ENCODE data around the gene STAT1.

Gene STAT1

GRCh38 chr2:190976521-190976920 lies 37.5 kb downstream of the STAT1 start:
- Histone ChIP-seq H3K9ac (ENCODE audit: low read depth in 1 of 2, low read length in 2 of 2) (no peak overlapping the region), H3K4me1 (ENCODE audit: control insufficient read depth in 2 of 2, insufficient read depth in 2 of 2, low read length in 2 of 2) (no peaks in the 10 kb centered on the region), H3K27ac (ENCODE audit: low read depth in 2 of 2, low read length in 2 of 2) (no peak overlapping the region), H3K36me3 (ENCODE audit: control insufficient read depth in 2 of 2, insufficient read depth in 2 of 2, low read length in 2 of 2) (peaks cover 87 to 89% of the 10 kb centered on the region in 2 donors), H3K9me3 (ENCODE audit: control insufficient read depth in 2 of 2, low read length in 2 of 2) (no peaks in the 10 kb centered on the region), H3K4me3 (ENCODE audit: low read length in 2 of 2) (no peak overlapping the region), H3K27me3 (ENCODE audit: control insufficient read depth in 2 of 2, insufficient read depth in 2 of 2, low read length in 2 of 2) (no peaks in the 10 kb centered on the region)

DNA sequence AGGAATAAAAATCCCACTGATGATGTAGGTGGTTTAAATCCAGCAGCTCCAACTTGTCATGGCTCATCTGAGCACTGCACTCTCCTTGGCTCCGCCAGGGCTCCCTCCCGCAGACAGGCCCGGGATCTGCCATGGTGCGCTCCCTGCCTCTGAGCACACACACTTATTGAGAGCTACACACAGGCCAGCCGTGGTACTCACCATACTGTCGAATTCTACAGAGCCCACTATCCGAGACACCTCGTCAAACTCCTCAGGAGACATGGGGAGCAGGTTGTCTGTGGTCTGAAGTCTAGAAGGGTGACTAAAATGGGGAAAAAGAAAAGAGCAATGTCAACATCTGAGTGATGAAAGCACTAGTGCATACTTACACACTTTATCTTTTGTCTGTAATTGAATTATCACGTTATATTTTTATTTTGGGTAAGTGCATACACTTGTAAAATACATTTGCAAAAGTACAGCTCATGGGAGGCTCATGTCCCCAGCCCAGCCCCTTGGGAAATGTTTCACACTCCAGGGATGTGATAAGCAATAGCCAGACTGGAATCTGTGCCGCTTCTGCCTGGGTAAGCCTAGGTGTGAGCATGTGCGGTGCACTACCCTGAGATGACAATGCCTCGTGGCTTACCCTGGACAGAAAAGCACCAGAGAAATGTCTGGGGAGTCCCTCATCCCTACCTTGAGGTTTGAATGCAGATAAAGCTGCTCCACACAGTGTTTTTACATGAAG lies 39.2 kb downstream of the STAT1 start:
- Histone ChIP-seq H3K9ac (ENCODE audit: low read depth in 1 of 2, low read length in 2 of 2) (no peak overlapping the region), H3K27ac (ENCODE audit: low read depth in 2 of 2, low read length in 2 of 2) (no peak overlapping the region)

GRCh38 chr2:190973726-190974628 lies 40.0 kb downstream of the STAT1 start:
- no peak overlapping the region for H3K4me3 ChIP-seq (ENCODE audit: low read length in 2 of 2)
- H3K9ac ChIP-seq (ENCODE audit: low read depth in 1 of 2, low read length in 2 of 2): no peak overlapping the region
- no peaks in the 10 kb centered on the region for H3K27me3 ChIP-seq (ENCODE audit: control insufficient read depth in 2 of 2, insufficient read depth in 2 of 2, low read length in 2 of 2)
- peaks cover 85 to 87% of the 10 kb centered on the region in 2 donors for H3K36me3 ChIP-seq (ENCODE audit: control insufficient read depth in 2 of 2, insufficient read depth in 2 of 2, low read length in 2 of 2)
- no peaks in the 10 kb centered on the region for H3K9me3 ChIP-seq (ENCODE audit: control insufficient read depth in 2 of 2, low read length in 2 of 2)
- no peaks in the 10 kb centered on the region for H3K4me1 ChIP-seq (ENCODE audit: control insufficient read depth in 2 of 2, insufficient read depth in 2 of 2, low read length in 2 of 2)
- H3K27ac ChIP-seq (ENCODE audit: low read depth in 2 of 2, low read length in 2 of 2): no peak overlapping the region

More for the DNA sequence above, 39.2 kb downstream of the STAT1 start:
- no peaks in the 10 kb centered on the region for H3K4me1 ChIP-seq (ENCODE audit: control insufficient read depth in 2 of 2, insufficient read depth in 2 of 2, low read length in 2 of 2)
- no peaks in the 10 kb centered on the region for H3K27me3 ChIP-seq (ENCODE audit: control insufficient read depth in 2 of 2, insufficient read depth in 2 of 2, low read length in 2 of 2)
- no peaks in the 10 kb centered on the region for H3K9me3 ChIP-seq (ENCODE audit: control insufficient read depth in 2 of 2, low read length in 2 of 2)
- H3K4me3 ChIP-seq (ENCODE audit: low read length in 2 of 2): no peak overlapping the region
- H3K36me3 ChIP-seq (ENCODE audit: control insufficient read depth in 2 of 2, insufficient read depth in 2 of 2, low read length in 2 of 2): peaks cover 87 to 88% of the 10 kb centered on the region in 2 donors

DNA sequence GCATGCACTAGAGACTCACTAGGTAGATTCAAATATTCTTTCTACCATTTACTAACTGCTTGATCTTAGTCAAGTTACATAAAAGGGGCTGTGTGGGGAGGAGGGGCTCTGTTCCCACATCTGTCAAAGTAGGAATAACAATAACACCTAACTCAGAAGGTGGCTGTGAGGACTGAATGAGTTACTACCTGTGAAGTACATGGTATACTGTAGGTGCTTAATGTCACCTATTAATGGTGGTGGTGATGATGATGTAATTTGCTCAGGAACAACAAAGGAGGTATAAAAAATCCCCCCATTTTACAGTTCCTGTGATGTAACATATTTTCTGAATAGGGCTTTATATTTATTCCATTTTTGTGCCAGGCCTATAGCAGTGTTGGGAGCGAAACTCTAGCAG lies 40.7 kb downstream of the STAT1 start:
- H3K27me3 ChIP-seq (ENCODE audit: control insufficient read depth in 2 of 2, insufficient read depth in 2 of 2, low read length in 2 of 2): no peaks in the 10 kb centered on the region
- H3K36me3 ChIP-seq (ENCODE audit: control insufficient read depth in 2 of 2, insufficient read depth in 2 of 2, low read length in 2 of 2): peaks cover 81 to 82% of the 10 kb centered on the region in 2 donors
- H3K4me1 ChIP-seq (ENCODE audit: control insufficient read depth in 2 of 2, insufficient read depth in 2 of 2, low read length in 2 of 2): no peaks in the 10 kb centered on the region
- H3K9ac ChIP-seq (ENCODE audit: low read depth in 1 of 2, low read length in 2 of 2): no peak overlapping the region
- H3K9me3 ChIP-seq (ENCODE audit: control insufficient read depth in 2 of 2, low read length in 2 of 2): no peaks in the 10 kb centered on the region
- no peak overlapping the region for H3K4me3 ChIP-seq (ENCODE audit: low read length in 2 of 2)
- no peak overlapping the region for H3K27ac ChIP-seq (ENCODE audit: low read depth in 2 of 2, low read length in 2 of 2)

DNA sequence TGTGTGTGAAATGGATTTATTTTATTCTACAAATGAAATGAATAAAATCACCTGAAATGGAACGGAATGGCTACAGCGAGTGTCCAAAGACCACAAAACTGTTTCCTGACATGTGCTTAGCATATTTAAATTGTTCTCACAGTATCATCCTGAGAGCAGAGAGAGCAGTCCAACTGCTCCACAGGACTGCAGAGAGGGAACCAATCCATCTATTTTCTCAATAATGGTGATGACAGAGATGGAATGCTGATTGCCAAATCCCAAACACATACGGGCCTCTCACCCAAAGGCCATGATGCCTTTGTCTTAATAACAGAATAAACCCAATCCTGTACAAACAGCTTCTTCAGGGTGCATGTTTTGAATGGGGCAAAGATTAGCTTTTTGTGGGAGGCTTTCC lies 41.1 kb downstream of the STAT1 start:
- H3K4me1 ChIP-seq (ENCODE audit: control insufficient read depth in 2 of 2, insufficient read depth in 2 of 2, low read length in 2 of 2): no peaks in the 10 kb centered on the region
- H3K9ac ChIP-seq (ENCODE audit: low read depth in 1 of 2, low read length in 2 of 2): no peak overlapping the region
- no peaks in the 10 kb centered on the region for H3K27me3 ChIP-seq (ENCODE audit: control insufficient read depth in 2 of 2, insufficient read depth in 2 of 2, low read length in 2 of 2)
- H3K9me3 ChIP-seq (ENCODE audit: control insufficient read depth in 2 of 2, low read length in 2 of 2): no peaks in the 10 kb centered on the region
- H3K36me3 ChIP-seq (ENCODE audit: control insufficient read depth in 2 of 2, insufficient read depth in 2 of 2, low read length in 2 of 2): peaks cover 81 to 82% of the 10 kb centered on the region in 2 donors
- no peak overlapping the region for H3K27ac ChIP-seq (ENCODE audit: low read depth in 2 of 2, low read length in 2 of 2)
- H3K4me3 ChIP-seq (ENCODE audit: low read length in 2 of 2): no peak overlapping the region

GRCh38 chr2:190972213-190972612 lies 41.8 kb downstream of the STAT1 start:
- Histone ChIP-seq H3K4me3 (ENCODE audit: low read length in 2 of 2) (no peak overlapping the region), H3K27ac (ENCODE audit: low read depth in 2 of 2, low read length in 2 of 2) (no peak overlapping the region), H3K4me1 (ENCODE audit: control insufficient read depth in 2 of 2, insufficient read depth in 2 of 2, low read length in 2 of 2) (no peaks in the 10 kb centered on the region), H3K9me3 (ENCODE audit: control insufficient read depth in 2 of 2, low read length in 2 of 2) (no peaks in the 10 kb centered on the region), H3K27me3 (ENCODE audit: control insufficient read depth in 2 of 2, insufficient read depth in 2 of 2, low read length in 2 of 2) (no peaks in the 10 kb centered on the region), H3K36me3 (ENCODE audit: control insufficient read depth in 2 of 2, insufficient read depth in 2 of 2, low read length in 2 of 2) (peaks cover 80 to 81% of the 10 kb centered on the region in 2 donors), H3K9ac (ENCODE audit: low read depth in 1 of 2, low read length in 2 of 2) (no peak overlapping the region)

GRCh38 chr2:190970873-190971506 lies 43.0 kb downstream of the STAT1 start:
- no peak overlapping the region for H3K9ac ChIP-seq (ENCODE audit: low read depth in 1 of 2, low read length in 2 of 2)
- no peaks in the 10 kb centered on the region for H3K9me3 ChIP-seq (ENCODE audit: control insufficient read depth in 2 of 2, low read length in 2 of 2)
- H3K4me1 ChIP-seq (ENCODE audit: control insufficient read depth in 2 of 2, insufficient read depth in 2 of 2, low read length in 2 of 2): no peaks in the 10 kb centered on the region
- no peak overlapping the region for H3K27ac ChIP-seq (ENCODE audit: low read depth in 2 of 2, low read length in 2 of 2)
- H3K27me3 ChIP-seq (ENCODE audit: control insufficient read depth in 2 of 2, insufficient read depth in 2 of 2, low read length in 2 of 2): no peaks in the 10 kb centered on the region
- no peak overlapping the region for H3K4me3 ChIP-seq (ENCODE audit: low read length in 2 of 2)
- H3K36me3 ChIP-seq (ENCODE audit: control insufficient read depth in 2 of 2, insufficient read depth in 2 of 2, low read length in 2 of 2): peaks cover 77 to 80% of the 10 kb centered on the region in 2 donors

- peaks cover 77 to 78% of the 10 kb centered on the region in 2 donors for H3K36me3 ChIP-seq (ENCODE audit: control insufficient read depth in 2 of 2, insufficient read depth in 2 of 2, low read length in 2 of 2)
- no peak overlapping the region for H3K9ac ChIP-seq (ENCODE audit: low read depth in 1 of 2, low read length in 2 of 2)
- H3K27ac ChIP-seq (ENCODE audit: low read depth in 2 of 2, low read length in 2 of 2): no peak overlapping the region
- H3K4me1 ChIP-seq (ENCODE audit: control insufficient read depth in 2 of 2, insufficient read depth in 2 of 2, low read length in 2 of 2): no peaks in the 10 kb centered on the region
- no peaks in the 10 kb centered on the region for H3K9me3 ChIP-seq (ENCODE audit: control insufficient read depth in 2 of 2, low read length in 2 of 2)
- no peak overlapping the region for H3K4me3 ChIP-seq (ENCODE audit: low read length in 2 of 2)
- H3K27me3 ChIP-seq (ENCODE audit: control insufficient read depth in 2 of 2, insufficient read depth in 2 of 2, low read length in 2 of 2): no peaks in the 10 kb centered on the region
Observed at GRCh38 chr2:190970160-190970559, 43.8 kb downstream of the STAT1 start.

DNA sequence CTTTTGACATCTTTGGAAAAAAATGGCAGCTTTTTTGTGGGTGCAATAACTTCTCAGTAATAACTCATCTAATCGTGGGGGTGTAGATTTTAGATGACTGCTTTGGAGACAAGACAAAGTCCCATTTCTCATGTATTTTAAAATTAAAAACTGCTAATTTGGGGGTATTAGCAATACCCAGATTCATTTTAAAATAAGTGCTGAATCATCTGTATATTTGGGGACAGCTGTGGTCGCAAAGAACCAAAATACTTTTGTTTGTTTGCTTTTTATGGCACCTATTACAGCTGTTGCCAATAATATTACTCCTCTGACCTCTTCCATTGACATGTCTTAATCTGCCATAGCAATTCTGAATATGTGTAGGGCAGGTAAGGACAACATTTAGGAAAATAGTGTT lies 45.4 kb downstream of the STAT1 start:
- Histone ChIP-seq H3K27ac (ENCODE audit: low read depth in 2 of 2, low read length in 2 of 2) (no peak overlapping the region), H3K27me3 (ENCODE audit: control insufficient read depth in 2 of 2, insufficient read depth in 2 of 2, low read length in 2 of 2) (no peaks in the 10 kb centered on the region), H3K4me3 (ENCODE audit: low read length in 2 of 2) (no peak overlapping the region), H3K36me3 (ENCODE audit: control insufficient read depth in 2 of 2, insufficient read depth in 2 of 2, low read length in 2 of 2) (peaks cover 72 to 73% of the 10 kb centered on the region in 2 donors), H3K9ac (ENCODE audit: low read depth in 1 of 2, low read length in 2 of 2) (no peak overlapping the region), H3K9me3 (ENCODE audit: control insufficient read depth in 2 of 2, low read length in 2 of 2) (no peaks in the 10 kb centered on the region), H3K4me1 (ENCODE audit: control insufficient read depth in 2 of 2, insufficient read depth in 2 of 2, low read length in 2 of 2) (no peaks in the 10 kb centered on the region)

All from mucosa of rectum (tissue), 2 donors.